ENCODE results near the gene SIM1.
A peak's percentile ranks its signal among the peaks of the same experiment; 100 is the strongest.

The SIM1 gene

GRCh38 chr6:100484474-100484873, 19.8 kb upstream of the SIM1 start:
- no peaks in the 10 kb centered on the region for H3K36me3 Mint-ChIP-seq (ENCODE audit: low read depth)
- H3K27ac Mint-ChIP-seq, result no peak overlapping the region
- no peak for DNase-seq
- H3K4me1 Mint-ChIP-seq (ENCODE audit: low read depth), result peaks cover 5% of the 10 kb centered on the region
- peaks cover 39% of the 10 kb centered on the region for H3K27me3 Mint-ChIP-seq
- H3K9me3 Mint-ChIP-seq, result no peaks in the 10 kb centered on the region
- no peak overlapping the region for H3K4me3 Mint-ChIP-seq

- no peak overlapping the region for H3K4me3 Mint-ChIP-seq
- no peaks in the 10 kb centered on the region for H3K36me3 Mint-ChIP-seq (ENCODE audit: low read depth)
- no peak for DNase-seq
- no peak overlapping the region for H3K27ac Mint-ChIP-seq
- no peaks in the 10 kb centered on the region for H3K9me3 Mint-ChIP-seq
- H3K27me3 Mint-ChIP-seq, result peaks cover 36% of the 10 kb centered on the region
- peaks cover 5% of the 10 kb centered on the region for H3K4me1 Mint-ChIP-seq (ENCODE audit: low read depth)
Measured at GRCh38 chr6:100482698-100483097, 18.0 kb upstream of the SIM1 start.

- peaks cover 42% of the 10 kb centered on the region for H3K27me3 Mint-ChIP-seq
- no peaks in the 10 kb centered on the region for H3K36me3 Mint-ChIP-seq (ENCODE audit: low read depth)
- H3K4me3 Mint-ChIP-seq, result no peak overlapping the region
- H3K4me1 Mint-ChIP-seq (ENCODE audit: low read depth), result peaks cover 3% of the 10 kb centered on the region
- H3K27ac Mint-ChIP-seq, result no peak overlapping the region
- DNase-seq, result no peak
- no peaks in the 10 kb centered on the region for H3K9me3 Mint-ChIP-seq
Measured at GRCh38 chr6:100479179-100480035, 14.7 kb upstream of the SIM1 start.

GRCh38 chr6:100475554-100476320, 11.0 kb upstream of the SIM1 start:
- H3K27ac Mint-ChIP-seq, result no peak overlapping the region

GRCh38 chr6:100473182-100473581, 8.5 kb upstream of the SIM1 start:
- DNase-seq, result no peak
- Mint-ChIP-seq H3K4me1 (ENCODE audit: low read depth) (peaks cover 14% of the 10 kb centered on the region), H3K4me3 (no peak overlapping the region), H3K36me3 (ENCODE audit: low read depth) (no peaks in the 10 kb centered on the region), H3K9me3 (peaks cover 1% of the 10 kb centered on the region), H3K27ac (no peak overlapping the region), H3K27me3 (peaks cover 85% of the 10 kb centered on the region)

More at GRCh38 chr6:100475554-100476320, 11.0 kb upstream of the SIM1 start:
- Mint-ChIP-seq H3K27me3 (peaks cover 70% of the 10 kb centered on the region), H3K4me1 (ENCODE audit: low read depth) (peaks cover 14% of the 10 kb centered on the region), H3K9me3 (no peaks in the 10 kb centered on the region), H3K36me3 (ENCODE audit: low read depth) (no peaks in the 10 kb centered on the region), H3K4me3 (no peak overlapping the region)
- no peak for DNase-seq

GRCh38 chr6:100472674-100473073, 8.0 kb upstream of the SIM1 start:
- DNase-seq, result no peak
- Mint-ChIP-seq H3K27me3 (peaks cover 87% of the 10 kb centered on the region), H3K36me3 (ENCODE audit: low read depth) (no peaks in the 10 kb centered on the region), H3K4me3 (no peak overlapping the region), H3K4me1 (ENCODE audit: low read depth) (peaks cover 17% of the 10 kb centered on the region), H3K9me3 (peaks cover 5% of the 10 kb centered on the region), H3K27ac (peak overlapping the region; percentile 16)

- Mint-ChIP-seq H3K4me1 (ENCODE audit: low read depth) (peaks cover 30% of the 10 kb centered on the region), H3K27ac (no peak overlapping the region), H3K4me3 (no peak overlapping the region), H3K36me3 (ENCODE audit: low read depth) (no peaks in the 10 kb centered on the region), H3K9me3 (peaks cover 17% of the 10 kb centered on the region), H3K27me3 (peaks cover 90% of the 10 kb centered on the region)
- no peak for DNase-seq
Measured at GRCh38 chr6:100470422-100471120, 5.8 kb upstream of the SIM1 start.

- H3K36me3 Mint-ChIP-seq (ENCODE audit: low read depth), result no peaks in the 10 kb centered on the region
- H3K27me3 Mint-ChIP-seq, result peaks cover 94% of the 10 kb centered on the region
- no peak for DNase-seq
- peaks cover 32% of the 10 kb centered on the region for H3K4me1 Mint-ChIP-seq (ENCODE audit: low read depth)
- peaks cover 17% of the 10 kb centered on the region for H3K9me3 Mint-ChIP-seq
- H3K27ac Mint-ChIP-seq, result no peak overlapping the region
- no peak overlapping the region for H3K4me3 Mint-ChIP-seq
Measured at GRCh38 chr6:100469101-100469859, 4.6 kb upstream of the SIM1 start.

- Mint-ChIP-seq H3K4me1 (ENCODE audit: low read depth) (peaks cover 33% of the 10 kb centered on the region), H3K4me3 (no peak overlapping the region), H3K9me3 (peaks cover 17% of the 10 kb centered on the region), H3K36me3 (ENCODE audit: low read depth) (no peaks in the 10 kb centered on the region), H3K27ac (no peak overlapping the region), H3K27me3 (peaks cover 94% of the 10 kb centered on the region)
- no peak for DNase-seq
Measured at GRCh38 chr6:100468016-100468622, 3.4 kb upstream of the SIM1 start.

GRCh38 chr6:100467129-100468015, 2.7 kb upstream of the SIM1 start:
- Mint-ChIP-seq H3K27ac (no peak overlapping the region), H3K9me3 (peaks cover 18% of the 10 kb centered on the region), H3K4me1 (ENCODE audit: low read depth) (peaks cover 26% of the 10 kb centered on the region), H3K27me3 (peaks cover 94% of the 10 kb centered on the region), H3K36me3 (ENCODE audit: low read depth) (no peaks in the 10 kb centered on the region), H3K4me3 (no peak overlapping the region)
- DNase-seq, result no peak

GRCh38 chr6:100466410-100467128, 1.8 kb upstream of the SIM1 start:
- peaks cover 27% of the 10 kb centered on the region for H3K4me1 Mint-ChIP-seq (ENCODE audit: low read depth)
- no peaks in the 10 kb centered on the region for H3K36me3 Mint-ChIP-seq (ENCODE audit: low read depth)
- no peak overlapping the region for H3K27ac Mint-ChIP-seq
- peaks cover 23% of the 10 kb centered on the region for H3K9me3 Mint-ChIP-seq
- no peak overlapping the region for H3K4me3 Mint-ChIP-seq
- DNase-seq, result no peak
- H3K27me3 Mint-ChIP-seq, result peaks cover 94% of the 10 kb centered on the region

- peaks cover 30% of the 10 kb centered on the region for H3K4me1 Mint-ChIP-seq (ENCODE audit: low read depth)
- no peaks in the 10 kb centered on the region for H3K36me3 Mint-ChIP-seq (ENCODE audit: low read depth)
- H3K9me3 Mint-ChIP-seq, result peaks cover 23% of the 10 kb centered on the region
- no peak for DNase-seq
- peak overlapping the region; percentile 31 for H3K4me3 Mint-ChIP-seq
- H3K27me3 Mint-ChIP-seq, result peaks cover 93% of the 10 kb centered on the region
- peak overlapping the region; percentile 50 for H3K27ac Mint-ChIP-seq
Measured at GRCh38 chr6:100465701-100466409, 1.1 kb upstream of the SIM1 start.
